ENCODE measurements around the gene SUMF2. TPM values are rescaled to one million over a fixed set of nuclear protein-coding genes. Genes with fewer than 3 reads are reported as not detected.

SUMF2 gene
- total and polyA plus RNA-seq, 2 of the 13 experiments (the other 11 are each of a cell fraction or from before 2014, with no cell fraction given) = 48.9 to 54.4 TPM

- no peak for TF ChIP-seq ZSCAN20 (CRISPR knock-in tag; IDR thresholded peaks at IDR 0.05; ENCODE audit: borderline replicate concordance)
- no peak for TF ChIP-seq RCOR2 (CRISPR knock-in tag; IDR thresholded peaks at IDR 0.05)
- no peak for TF ChIP-seq ZNF644 (CRISPR knock-in tag; IDR thresholded peaks at IDR 0.05; ENCODE audit: low read depth)
- no peak for TF ChIP-seq ZNF790 (CRISPR knock-in tag; IDR thresholded peaks at IDR 0.05; ENCODE audit: borderline replicate concordance)
- TF ChIP-seq HNRNPUL1 (IDR thresholded peaks at IDR 0.05; ENCODE audit: low read depth, low read length) = no peak
- TF ChIP-seq, protein P1, sequence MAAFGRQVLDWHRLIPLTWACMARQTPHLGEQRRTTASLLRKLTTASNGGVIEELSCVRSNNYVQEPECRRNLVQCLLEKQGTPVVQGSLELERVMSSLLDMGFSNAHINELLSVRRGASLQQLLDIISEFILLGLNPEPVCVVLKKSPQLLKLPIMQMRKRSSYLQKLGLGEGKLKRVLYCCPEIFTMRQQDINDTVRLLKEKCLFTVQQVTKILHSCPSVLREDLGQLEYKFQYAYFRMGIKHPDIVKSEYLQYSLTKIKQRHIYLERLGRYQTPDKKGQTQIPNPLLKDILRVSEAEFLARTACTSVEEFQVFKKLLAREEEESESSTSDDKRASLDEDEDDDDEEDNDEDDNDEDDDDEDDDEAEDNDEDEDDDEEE (CRISPR knock-in tag; IDR thresholded peaks at IDR 0.05) = no peak
- 0 out of 2 replicates have a peak, but pooled peaks have one; percentile 13 for TF ChIP-seq KMT2A (CRISPR knock-in tag; IDR thresholded peaks at IDR 0.05)
- no peak for TF ChIP-seq ZKSCAN8 (CRISPR knock-in tag; IDR thresholded peaks at IDR 0.05; ENCODE audit: borderline replicate concordance)
- no peak for TF ChIP-seq ZNF557 (CRISPR knock-in tag; IDR thresholded peaks at IDR 0.05)
- 0 out of 2 replicates have a peak, but pooled peaks have one; percentile 50 for TF ChIP-seq ATF2 (CRISPR knock-in tag; IDR thresholded peaks at IDR 0.05)
- TF ChIP-seq ERF (CRISPR knock-in tag; IDR thresholded peaks at IDR 0.05) = peak; percentile 44
- no peak for TF ChIP-seq TEAD2 (CRISPR knock-in tag; IDR thresholded peaks at IDR 0.05)
- no peak for TF ChIP-seq HHEX (CRISPR knock-in tag; IDR thresholded peaks at IDR 0.05)
- TF ChIP-seq MEF2D (CRISPR knock-in tag; IDR thresholded peaks at IDR 0.05) = no peak; the same call in 1 of the 2 replicates
- TF ChIP-seq ZNF761 (CRISPR knock-in tag; conservative IDR thresholded peaks at IDR 0.05) = 0 out of 2 replicates have a peak, but pooled peaks have one; percentile 25
- TF ChIP-seq TFAP4 (IDR thresholded peaks at IDR 0.05; ENCODE audit: borderline replicate concordance, low read depth) = peak; percentile 10; the same call in 1 of the 2 replicates
- no peak for TF ChIP-seq KLF11 (CRISPR knock-in tag; IDR thresholded peaks at IDR 0.05)
- TF ChIP-seq, protein P2, sequence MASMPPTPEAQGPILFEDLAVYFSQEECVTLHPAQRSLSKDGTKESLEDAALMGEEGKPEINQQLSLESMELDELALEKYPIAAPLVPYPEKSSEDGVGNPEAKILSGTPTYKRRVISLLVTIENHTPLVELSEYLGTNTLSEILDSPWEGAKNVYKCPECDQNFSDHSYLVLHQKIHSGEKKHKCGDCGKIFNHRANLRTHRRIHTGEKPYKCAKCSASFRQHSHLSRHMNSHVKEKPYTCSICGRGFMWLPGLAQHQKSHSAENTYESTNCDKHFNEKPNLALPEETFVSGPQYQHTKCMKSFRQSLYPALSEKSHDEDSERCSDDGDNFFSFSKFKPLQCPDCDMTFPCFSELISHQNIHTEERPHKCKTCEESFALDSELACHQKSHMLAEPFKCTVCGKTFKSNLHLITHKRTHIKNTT (CRISPR knock-in tag; IDR thresholded peaks at IDR 0.05) = no peak
- TF ChIP-seq NONO (IDR thresholded peaks at IDR 0.05) = no peak
- peak; percentile 27; the same call in 1 of the 2 replicates for TF ChIP-seq NONO (CRISPR knock-in tag; conservative IDR thresholded peaks at IDR 0.05)
- TF ChIP-seq FIP1L1 (IDR thresholded peaks at IDR 0.05; ENCODE audit: borderline replicate concordance, insufficient read depth, low read depth, low read length) = no peak
- TF ChIP-seq, protein P3, sequence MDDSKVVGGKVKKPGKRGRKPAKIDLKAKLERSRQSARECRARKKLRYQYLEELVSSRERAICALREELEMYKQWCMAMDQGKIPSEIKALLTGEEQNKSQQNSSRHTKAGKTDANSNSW (CRISPR knock-in tag; IDR thresholded peaks at IDR 0.05; ENCODE audit: borderline replicate concordance) = no peak
- no peak for TF ChIP-seq TFDP2 (CRISPR knock-in tag; IDR thresholded peaks at IDR 0.05)
- TF ChIP-seq NFIB (CRISPR knock-in tag; IDR thresholded peaks at IDR 0.05; ENCODE audit: borderline replicate concordance) = no peak
- no peak for TF ChIP-seq ZNF343 (CRISPR knock-in tag; IDR thresholded peaks at IDR 0.05)
Measured at GRCh38 chr7:56028942-56029630, 35.0 kb upstream of the SUMF2 start (continued).

Data from HepG2 (cell line).